Activated naive CD4-positive, alpha-beta T cell treated with anti-CD3 and anti-CD28 coated beads for 36 hours (primary cell): ENCODE results near the gene CHCHD5. TPM values are rescaled to one million over a fixed set of nuclear protein-coding genes. Genes with fewer than 3 reads are reported as not detected.

ENCODE experiments used
- CTCF ChIA-PET: fragments of 350-600 bp; sonication (Branson Sonifier 250); formaldehyde crosslinking; loops from one replicate; lab custom pipeline; 2021; ENCODE audit warnings: antibody characterized with exemption; lab: Charles Lee
- DNase-seq: peaks from one replicate; pipeline ENCODE4 v3.0.0-alpha.2; 2020
- H3K27ac Mint-ChIP-seq: one replicate; pipeline ENCODE4 v1.8.0; 2021; ENCODE audit warnings: mild to moderate bottlenecking, mixed read lengths
- H3K27me3 Mint-ChIP-seq: one replicate; pipeline ENCODE4 v1.8.0; 2021; ENCODE audit warnings: low read depth, mixed read lengths
- H3K36me3 Mint-ChIP-seq: one replicate; pipeline ENCODE4 v1.8.0; 2021; ENCODE audit warnings: low read depth, mixed read lengths
- H3K4me1 Mint-ChIP-seq: one replicate; pipeline ENCODE4 v1.8.0; 2021; ENCODE audit warnings: low read depth, mixed read lengths
- H3K4me3 Mint-ChIP-seq: one replicate; pipeline ENCODE4 v1.8.0; 2021; ENCODE audit warnings: mild to moderate bottlenecking, moderate library complexity, mixed read lengths
- H3K9me3 Mint-ChIP-seq: one replicate; pipeline ENCODE4 v1.8.0; 2021; ENCODE audit warnings: mixed read lengths
- intact Hi-C: fragments of 100-400 bp; cut with micrococcal nuclease; formaldehyde crosslinking; loops from one replicate; pipeline ENCODE4 v1.15.1; 2023
- total RNA-seq, 2 experiments: library from RNA; stranded (reverse); gene quantifications; one replicate each; pipeline ENCODE4 v1.2.3, GENCODE V29; 2021

CHCHD5 gene
- total RNA-seq, 2 experiments from 2014 or later = 40.3 to 43.5 TPM

GRCh38 chr2:112627060-112628040 lies 42.9 kb downstream of the CHCHD5 start:
- CTCF ChIA-PET = interaction anchor here (0.6 to 13.4 kb wide), 22 partner anchors 8 to 314 kb away, joined by 3 to 160 read pairs (median 4); partner anchors contain the start of genes CHCHD5 and SLC20A1
- no peak for DNase-seq
- intact Hi-C loops = no loop called here
- Mint-ChIP-seq H3K36me3 (no peaks in the 10 kb centered on the region), H3K27me3 (no peaks in the 10 kb centered on the region), H3K4me1 (peaks cover 70% of the 10 kb centered on the region), H3K9me3 (no peaks in the 10 kb centered on the region), H3K27ac (peak overlapping the region; percentile 76), H3K4me3 (peak overlapping the region; percentile 47)

GRCh38 chr2:112629224-112629623 lies 44.8 kb downstream of the CHCHD5 start:
- DNase-seq = no peak
- Mint-ChIP-seq H3K4me1 (peaks cover 79% of the 10 kb centered on the region), H3K27ac (no peak overlapping the region), H3K9me3 (no peaks in the 10 kb centered on the region), H3K27me3 (no peaks in the 10 kb centered on the region), H3K4me3 (no peak overlapping the region), H3K36me3 (no peaks in the 10 kb centered on the region)
- CTCF ChIA-PET = interaction anchor here (1.9 to 13.4 kb wide), 5 partner anchors 16 to 256 kb away, joined by 6 to 152 read pairs (median 47); partner anchors contain the start of gene SLC20A1
- intact Hi-C loops = no loop called here

- no peak overlapping the region for H3K27ac Mint-ChIP-seq
- H3K4me3 Mint-ChIP-seq = no peak overlapping the region
- DNase-seq = no peak
- H3K27me3 Mint-ChIP-seq = no peaks in the 10 kb centered on the region
- no peaks in the 10 kb centered on the region for H3K36me3 Mint-ChIP-seq
- H3K9me3 Mint-ChIP-seq = no peaks in the 10 kb centered on the region
- peaks cover 79% of the 10 kb centered on the region for H3K4me1 Mint-ChIP-seq
- intact Hi-C loops = no loop called here
- CTCF ChIA-PET = interaction anchor here (2.2 to 13.4 kb wide), 4 partner anchors 15 to 97 kb away, joined by 11 to 152 read pairs (median 30); partner anchors contain the start of gene SLC20A1
Measured at GRCh38 chr2:112629823-112630222, 45.4 kb downstream of the CHCHD5 start.

- H3K4me1 Mint-ChIP-seq = peaks cover 82% of the 10 kb centered on the region
- CTCF ChIA-PET = interaction anchor here (2.2 to 13.4 kb wide), 4 partner anchors 15 to 96 kb away, joined by 11 to 152 read pairs (median 30); partner anchors contain the start of gene SLC20A1
- H3K36me3 Mint-ChIP-seq = no peaks in the 10 kb centered on the region
- H3K4me3 Mint-ChIP-seq = peak overlapping the region; percentile 70
- intact Hi-C loops = no loop called here
- peak overlapping the region; percentile 57 for H3K27ac Mint-ChIP-seq
- H3K27me3 Mint-ChIP-seq = no peaks in the 10 kb centered on the region
- no peak for DNase-seq
- H3K9me3 Mint-ChIP-seq = no peaks in the 10 kb centered on the region
Measured at GRCh38 chr2:112630268-112630667, 45.9 kb downstream of the CHCHD5 start.

GRCh38 chr2:112633708-112634107 lies 49.3 kb downstream of the CHCHD5 start:
- H3K4me1 Mint-ChIP-seq = peaks cover 75% of the 10 kb centered on the region
- CTCF ChIA-PET = interaction anchor here (0.6 to 13.4 kb wide), 3 partner anchors 11 to 93 kb away, joined by 3 to 152 read pairs (median 47); partner anchors contain the start of gene SLC20A1
- H3K4me3 Mint-ChIP-seq = no peak overlapping the region
- DNase-seq = no peak
- no peak overlapping the region for H3K27ac Mint-ChIP-seq
- intact Hi-C loops = no loop called here
- H3K27me3 Mint-ChIP-seq = no peaks in the 10 kb centered on the region
- no peaks in the 10 kb centered on the region for H3K9me3 Mint-ChIP-seq
- H3K36me3 Mint-ChIP-seq = no peaks in the 10 kb centered on the region

GRCh38 chr2:112634153-112634873 lies 49.9 kb downstream of the CHCHD5 start:
- intact Hi-C loops = no loop called here
- Mint-ChIP-seq H3K4me3 (no peak overlapping the region), H3K27me3 (no peaks in the 10 kb centered on the region), H3K9me3 (no peaks in the 10 kb centered on the region), H3K36me3 (no peaks in the 10 kb centered on the region), H3K27ac (no peak overlapping the region), H3K4me1 (peaks cover 71% of the 10 kb centered on the region)
- CTCF ChIA-PET = interaction anchor here (1.5 to 13.4 kb wide), 4 partner anchors 10 to 92 kb away, joined by 3 to 152 read pairs (median 26); partner anchors contain the start of gene SLC20A1
- DNase-seq = no peak

- no peak for DNase-seq
- Mint-ChIP-seq H3K4me1 (peaks cover 66% of the 10 kb centered on the region), H3K36me3 (no peaks in the 10 kb centered on the region), H3K27me3 (no peaks in the 10 kb centered on the region), H3K27ac (no peak overlapping the region), H3K4me3 (no peak overlapping the region), H3K9me3 (no peaks in the 10 kb centered on the region)
- CTCF ChIA-PET = interaction anchor here (1.0 to 13.4 kb wide), 5 partner anchors 8 to 58 kb away, joined by 3 to 152 read pairs (median 4); partner anchors contain the start of gene SLC20A1
- intact Hi-C loops = no loop called here
Measured at GRCh38 chr2:112634874-112635157, 50.4 kb downstream of the CHCHD5 start.

GRCh38 chr2:112636605-112637288 lies 52.3 kb downstream of the CHCHD5 start:
- H3K27ac Mint-ChIP-seq = no peak overlapping the region
- CTCF ChIA-PET = interaction anchor here (1.8 kb wide), 1 partner anchor 10 kb away, joined by 8 read pairs; no protein-coding TSS in a partner anchor

GRCh38 chr2:112637289-112637660 lies 52.9 kb downstream of the CHCHD5 start:
- Mint-ChIP-seq H3K27ac (no peak overlapping the region), H3K36me3 (no peaks in the 10 kb centered on the region)

More at GRCh38 chr2:112636605-112637288, 52.3 kb downstream of the CHCHD5 start:
- Mint-ChIP-seq H3K4me3 (no peak overlapping the region), H3K4me1 (peaks cover 62% of the 10 kb centered on the region), H3K9me3 (no peaks in the 10 kb centered on the region), H3K36me3 (no peaks in the 10 kb centered on the region), H3K27me3 (no peaks in the 10 kb centered on the region)
- intact Hi-C loops = no loop called here
- DNase-seq = no peak

More at GRCh38 chr2:112637289-112637660, 52.9 kb downstream of the CHCHD5 start:
- no peaks in the 10 kb centered on the region for H3K9me3 Mint-ChIP-seq
- no peaks in the 10 kb centered on the region for H3K27me3 Mint-ChIP-seq
- intact Hi-C loops = no loop called here
- CTCF ChIA-PET = interaction anchor here (0.6 to 0.7 kb wide), 3 partner anchors 53 to 602 kb away, joined by 3 read pairs; no protein-coding TSS in a partner anchor
- H3K4me1 Mint-ChIP-seq = peaks cover 57% of the 10 kb centered on the region
- no peak for DNase-seq
- H3K4me3 Mint-ChIP-seq = no peak overlapping the region
